GM12878 (cell line): ENCODE measurements around the gene KPTN. TPM values are rescaled to one million over a fixed set of nuclear protein-coding genes. Genes with fewer than 3 reads are reported as not detected.

Experiments
- ASH2L ChIP-seq: fragments of 300-600, 200-600 bp; sonication (generic); IDR thresholded peaks from 2 replicates; pipeline ENCODE4 v1.6.1; 2017; ENCODE audit warnings: low read depth, mild to moderate bottlenecking, borderline replicate concordance
- BCL11A ChIP-seq: IDR thresholded peaks from 2 replicates; pipeline ENCODE4 v1.6.1; 2011; ENCODE audit warnings: low read depth, low read length
- BRCA1 ChIP-seq: IDR thresholded peaks from 2 replicates; pipeline ENCODE4 v1.6.1; 2011; ENCODE audit warnings: low read depth, low read length, improper control_type of control experiment
- CEBPB ChIP-seq, 2 experiments: fragments of 150-350 bp in 1 of 2; IDR thresholded peaks; 2 replicates each; pipeline ENCODE4 v1.6.1; 2012 to 2014; ENCODE audit warnings: low read depth in 2 of 2, low read length in 2 of 2, borderline replicate concordance in 1 of 2, inconsistent platforms in 1 of 2
- ELK1 ChIP-seq: IDR thresholded peaks from 2 replicates; pipeline ENCODE4 v1.6.1; 2012; ENCODE audit warnings: low read depth, low read length, improper control_type of control experiment
- ESRRA ChIP-seq: IDR thresholded peaks from 2 replicates; pipeline ENCODE4 v1.6.1; 2012; ENCODE audit warnings: mild to moderate bottlenecking, low read length, improper control_type of control experiment
- FOXK2 ChIP-seq: fragments of 450-650 bp; IDR thresholded peaks from 2 replicates; pipeline ENCODE4 v1.6.1; 2017; ENCODE audit warnings: mild to moderate bottlenecking, moderate library complexity
- HCFC1 ChIP-seq: fragments of 150-350 bp; IDR thresholded peaks from 2 replicates; pipeline ENCODE4 v1.6.1; 2014; ENCODE audit warnings: low read length
- JUND ChIP-seq: IDR thresholded peaks from 2 replicates; pipeline ENCODE4 v1.6.1; 2012; ENCODE audit warnings: low read depth, mild to moderate bottlenecking, low read length, improper control_type of control experiment, moderate library complexity
- LARP7 ChIP-seq: fragments of 450-650 bp; IDR thresholded peaks from 2 replicates; pipeline ENCODE4 v1.6.1; 2017; ENCODE audit warnings: mild to moderate bottlenecking
- NFYB ChIP-seq: IDR thresholded peaks from 2 replicates; pipeline ENCODE4 v1.6.1; 2011; ENCODE audit warnings: low read depth, mild to moderate bottlenecking, low read length, improper control_type of control experiment, moderate library complexity; ENCODE audit not compliant: insufficient read depth
- NKRF ChIP-seq: fragments of 450-650 bp; conservative IDR thresholded peaks from 2 replicates; pipeline ENCODE4 v1.6.1; 2017; ENCODE audit warnings: mild to moderate bottlenecking, moderate library complexity
- RCOR1 ChIP-seq: conservative IDR thresholded peaks from 2 replicates; pipeline ENCODE4 v1.6.1; 2012; ENCODE audit warnings: low read depth, low read length, improper control_type of control experiment
- SIN3A ChIP-seq: IDR thresholded peaks from 2 replicates; pipeline ENCODE4 v1.6.1; 2012; ENCODE audit warnings: low read depth, low read length, improper control_type of control experiment
- SMAD5 ChIP-seq: IDR thresholded peaks from 2 replicates; pipeline ENCODE4 v1.6.1; 2016; ENCODE audit warnings: antibody characterized with exemption, low read depth
- SREBF1 ChIP-seq: IDR thresholded peaks from 2 replicates; pipeline ENCODE4 v1.6.1; 2012; ENCODE audit warnings: mild to moderate bottlenecking, low read length
- TBL1XR1 ChIP-seq: IDR thresholded peaks from 2 replicates; pipeline ENCODE4 v1.6.1; 2012; ENCODE audit warnings: low read depth, low read length, improper control_type of control experiment
- TCF12 ChIP-seq: IDR thresholded peaks from 2 replicates; pipeline ENCODE4 v1.6.1; 2011; ENCODE audit warnings: low read depth, mild to moderate bottlenecking, low read length
- YY1 ChIP-seq: IDR thresholded peaks from 2 replicates; pipeline ENCODE4 v1.6.1; 2011; ENCODE audit warnings: low read depth, mild to moderate bottlenecking, low read length
- ZBTB33 ChIP-seq: fragments of 450-650 bp; IDR thresholded peaks from 2 replicates; pipeline ENCODE4 v1.6.1; 2017; ENCODE audit warnings: mild to moderate bottlenecking
- ZNF24 ChIP-seq: fragments of 450-650 bp; IDR thresholded peaks from 2 replicates; pipeline ENCODE4 v1.6.1; 2017; ENCODE audit warnings: antibody characterized with exemption, mild to moderate bottlenecking
- ZNF384 ChIP-seq: IDR thresholded peaks from 2 replicates; pipeline ENCODE4 v1.6.1; 2012; ENCODE audit warnings: low read depth, mild to moderate bottlenecking, low read length, improper control_type of control experiment, borderline replicate concordance
- ZNF622 ChIP-seq: fragments of 450-650 bp; IDR thresholded peaks from 2 replicates; pipeline ENCODE4 v1.6.1; 2017; ENCODE audit warnings: mild to moderate bottlenecking, inconsistent platforms
- ZZZ3 ChIP-seq: IDR thresholded peaks from 2 replicates; pipeline ENCODE4 v1.6.1; 2011; ENCODE audit warnings: low read depth; ENCODE audit not compliant: control insufficient read depth, insufficient read length
- polyA plus RNA-seq, 11 experiments: library from polyadenylated mRNA; depleted of rRNA in 4 of 11; unstranded in 6 of 11; stranded (reverse) in 5 of 11; fragments of >200 nt; fragmentation: Nextera tagmentation in 4 of 11; fragmentation: Illumina TruSeq in 1 of 11; extraction: Ambion mirVana in 4 of 11; extraction: Trizol in 1 of 11; gene quantifications; 1 replicate in 1 of 11; 2 replicates in 10 of 11; pipeline versions ENCODE4 v1.2.1 to v1.2.3, GENCODE V29; 2011 to 2016; ENCODE audit warnings: inconsistent platforms in 2 of 11, missing spikeins in 2 of 11, low read depth in 1 of 11
- total RNA-seq, 4 experiments: library from RNA; depleted of rRNA in 3 of 4; stranded (reverse); fragments of >200 nt in 3 of 4; fragmentation: Illumina TruSeq in 1 of 4; extraction: Trizol in 1 of 4; gene quantifications; 2 replicates each; pipeline versions ENCODE4 v1.2.1 to v1.2.3, GENCODE V29; 2013 to 2021

Gene KPTN
- total and polyA plus RNA-seq, 10 of the 15 experiments (the other 5 are each of a cell fraction or from before 2014, with no cell fraction given): 0.60 to 10.1 (median 6.0) TPM

GRCh38 chr19:47483800-47484690 is at the start of gene KPTN (continued):
- TF ChIP-seq HCFC1 (peak; percentile 96), ZNF622 (no peak), ELK1 (no peak), BRCA1 (no peak), YY1 (peak; percentile 100), JUND (no peak), TBL1XR1 (no peak), BCL11A (no peak), ASH2L (peak; percentile 82; the same call in 1 of the 2 replicates), SREBF1 (no peak), SMAD5 (peak; percentile 58; the same call in 1 of the 2 replicates), ZNF384 (no peak), ZNF24 (no peak), SIN3A (peak; percentile 56; the same call in 1 of the 2 replicates), CEBPB (IDR thresholded peaks at IDR 0.05; ENCODE audit: borderline replicate concordance in 1 of 2, low read depth in 2 of 2, low read length in 2 of 2) (peak in 1 of 2 experiments; percentile 15; a peak in 1 of 4 replicates), TCF12 (0 out of 2 replicates have a peak, but pooled peaks have one; percentile 5), RCOR1 (no peak), NKRF (peak; percentile 46; the same call in 1 of the 2 replicates), LARP7 (peak; percentile 56; the same call in 1 of the 2 replicates), NFYB (no peak), ESRRA (peak; percentile 74; the same call in 1 of the 2 replicates), FOXK2 (no peak), ZBTB33 (no peak), ZZZ3 (no peak)
